ENCODE measurements around the gene VDR. TPM values are rescaled to one million over a fixed set of nuclear protein-coding genes. Genes with fewer than 3 reads are reported as not detected.

The VDR gene
- polyA plus RNA-seq, 1 donor from 2014 or later = not detected

DNA sequence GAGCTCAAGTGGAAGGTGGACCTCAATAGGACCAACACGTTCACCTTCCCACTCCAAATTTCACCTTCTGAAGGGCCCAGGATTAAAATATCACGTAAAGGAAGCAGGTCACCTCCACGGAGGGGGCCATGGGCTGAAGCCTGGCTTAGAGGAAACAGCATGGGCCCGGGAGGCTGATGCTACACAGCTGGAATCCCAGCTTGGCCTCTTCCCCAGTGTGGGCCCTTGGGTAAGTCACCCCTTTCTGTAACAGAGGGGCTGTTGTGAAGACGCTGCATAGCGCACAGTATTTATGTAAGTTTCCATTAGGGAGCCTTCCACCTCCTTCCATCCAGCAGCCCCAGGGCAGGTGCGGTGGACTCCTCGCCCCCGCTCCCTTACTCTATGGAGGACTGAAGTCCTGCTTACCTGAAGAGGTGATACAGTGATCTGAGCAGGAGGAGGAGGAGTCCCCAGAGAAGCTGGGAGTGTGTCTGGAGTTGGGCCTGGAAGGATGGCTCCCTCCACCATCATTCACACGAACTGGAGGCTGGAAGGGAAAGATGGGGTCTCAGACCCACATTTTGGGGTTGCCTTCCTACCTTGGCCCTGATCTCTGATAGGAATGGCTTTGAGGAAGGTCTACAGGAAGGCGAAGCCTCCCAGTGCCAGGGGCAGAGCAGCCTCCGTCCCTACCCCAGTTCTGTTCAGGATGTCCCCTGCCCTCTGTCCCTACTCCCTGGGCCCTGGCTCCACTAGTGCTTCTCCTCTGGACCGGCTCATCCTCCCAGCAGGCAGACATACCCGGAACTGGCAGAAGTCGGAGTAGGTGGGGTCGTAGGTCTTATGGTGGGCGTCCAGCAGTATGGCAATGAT is 47.8 kb downstream of the VDR start (continued):
- TF ChIP-seq EZH2 (IDR thresholded peaks at IDR 0.05; ENCODE audit: borderline replicate concordance, insufficient read depth, low read length, poor library complexity, severe bottlenecking) = no peak

GRCh38 chr12:47856094-47856493 is 48.7 kb downstream of the VDR start:
- Histone ChIP-seq H2AFZ (ENCODE audit: low read depth, low read length) (no peak overlapping the region), H3K9me3 (ENCODE audit: low read length) (no peaks in the 10 kb centered on the region), H3K4me3 (ENCODE audit: low read length) (no peak overlapping the region), H3K27me3 (ENCODE audit: insufficient read depth, low read depth, low read length) (no peaks in the 10 kb centered on the region), H3K79me2 (replicated peaks; ENCODE audit: insufficient read depth, low read length) (no peaks in the 10 kb centered on the region), H3K9me2 (ENCODE audit: insufficient read depth, low read length) (no peaks in the 10 kb centered on the region), H3F3A (ENCODE audit: insufficient read depth, low read length, poor library complexity, severe bottlenecking) (no peaks in the 10 kb centered on the region), H3K9ac (ENCODE audit: low read length) (no peak overlapping the region), H4K20me1 (ENCODE audit: insufficient read depth) (no peaks in the 10 kb centered on the region), H3K27ac (ENCODE audit: low read length) (no peak overlapping the region), H3K36me3 (ENCODE audit: insufficient read depth, low read length) (no peaks in the 10 kb centered on the region), H3K4me2 (ENCODE audit: low read length) (no peak overlapping the region)
- TF ChIP-seq TAF1 (IDR thresholded peaks at IDR 0.05; ENCODE audit: low read depth) (no peak), POLR2AphosphoS5 (IDR thresholded peaks at IDR 0.05) (no peak), SMC3 (conservative IDR thresholded peaks at IDR 0.05; ENCODE audit: poor library complexity) (no peak), REST (IDR thresholded peaks at IDR 0.05; ENCODE audit: borderline replicate concordance) (no peak), EZH2 (IDR thresholded peaks at IDR 0.05; ENCODE audit: borderline replicate concordance, insufficient read depth, low read length, poor library complexity, severe bottlenecking) (no peak), RAD21 (conservative IDR thresholded peaks at IDR 0.05) (no peak), MXI1 (conservative IDR thresholded peaks at IDR 0.05; ENCODE audit: poor library complexity, severe bottlenecking) (no peak), EP300 (conservative IDR thresholded peaks at IDR 0.05; ENCODE audit: poor library complexity, severe bottlenecking) (no peak)
- TF ChIP-seq, protein P1, sequence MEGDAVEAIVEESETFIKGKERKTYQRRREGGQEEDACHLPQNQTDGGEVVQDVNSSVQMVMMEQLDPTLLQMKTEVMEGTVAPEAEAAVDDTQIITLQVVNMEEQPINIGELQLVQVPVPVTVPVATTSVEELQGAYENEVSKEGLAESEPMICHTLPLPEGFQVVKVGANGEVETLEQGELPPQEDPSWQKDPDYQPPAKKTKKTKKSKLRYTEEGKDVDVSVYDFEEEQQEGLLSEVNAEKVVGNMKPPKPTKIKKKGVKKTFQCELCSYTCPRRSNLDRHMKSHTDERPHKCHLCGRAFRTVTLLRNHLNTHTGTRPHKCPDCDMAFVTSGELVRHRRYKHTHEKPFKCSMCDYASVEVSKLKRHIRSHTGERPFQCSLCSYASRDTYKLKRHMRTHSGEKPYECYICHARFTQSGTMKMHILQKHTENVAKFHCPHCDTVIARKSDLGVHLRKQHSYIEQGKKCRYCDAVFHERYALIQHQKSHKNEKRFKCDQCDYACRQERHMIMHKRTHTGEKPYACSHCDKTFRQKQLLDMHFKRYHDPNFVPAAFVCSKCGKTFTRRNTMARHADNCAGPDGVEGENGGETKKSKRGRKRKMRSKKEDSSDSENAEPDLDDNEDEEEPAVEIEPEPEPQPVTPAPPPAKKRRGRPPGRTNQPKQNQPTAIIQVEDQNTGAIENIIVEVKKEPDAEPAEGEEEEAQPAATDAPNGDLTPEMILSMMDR (IDR thresholded peaks at IDR 0.05; ENCODE audit: poor library complexity, severe bottlenecking) = no peak

- no peak overlapping the region for H3K9ac ChIP-seq (ENCODE audit: low read length)
- no peaks in the 10 kb centered on the region for H3K27me3 ChIP-seq (ENCODE audit: insufficient read depth, low read depth, low read length)
- no peaks in the 10 kb centered on the region for H3K79me2 ChIP-seq (replicated peaks; ENCODE audit: insufficient read depth, low read length)
- H4K20me1 ChIP-seq (ENCODE audit: insufficient read depth) = no peaks in the 10 kb centered on the region
- no peak overlapping the region for H2AFZ ChIP-seq (ENCODE audit: low read depth, low read length)
- H3K9me2 ChIP-seq (ENCODE audit: insufficient read depth, low read length) = no peaks in the 10 kb centered on the region
- H3K27ac ChIP-seq (ENCODE audit: low read length) = no peak overlapping the region
- H3K4me3 ChIP-seq (ENCODE audit: low read length) = no peak overlapping the region
- no peaks in the 10 kb centered on the region for H3K36me3 ChIP-seq (ENCODE audit: insufficient read depth, low read length)
- no peak overlapping the region for H3K4me2 ChIP-seq (ENCODE audit: low read length)
- no peaks in the 10 kb centered on the region for H3K9me3 ChIP-seq (ENCODE audit: low read length)
- H3F3A ChIP-seq (ENCODE audit: insufficient read depth, low read length, poor library complexity, severe bottlenecking) = no peaks in the 10 kb centered on the region
- TF ChIP-seq, protein P1 (IDR thresholded peaks at IDR 0.05; ENCODE audit: poor library complexity, severe bottlenecking) = no peak
- TF ChIP-seq RAD21 (conservative IDR thresholded peaks at IDR 0.05) = no peak
- TF ChIP-seq MXI1 (conservative IDR thresholded peaks at IDR 0.05; ENCODE audit: poor library complexity, severe bottlenecking) = no peak
- no peak for TF ChIP-seq TAF1 (IDR thresholded peaks at IDR 0.05; ENCODE audit: low read depth)
- TF ChIP-seq EP300 (conservative IDR thresholded peaks at IDR 0.05; ENCODE audit: poor library complexity, severe bottlenecking) = no peak
- no peak for TF ChIP-seq REST (IDR thresholded peaks at IDR 0.05; ENCODE audit: borderline replicate concordance)
- no peak for TF ChIP-seq SMC3 (conservative IDR thresholded peaks at IDR 0.05; ENCODE audit: poor library complexity)
- no peak for TF ChIP-seq EZH2 (IDR thresholded peaks at IDR 0.05; ENCODE audit: borderline replicate concordance, insufficient read depth, low read length, poor library complexity, severe bottlenecking)
- no peak for TF ChIP-seq POLR2AphosphoS5 (IDR thresholded peaks at IDR 0.05)
These were observed 49.3 kb downstream of the VDR start for GRCh38 chr12:47855502-47855901.
